C1 segment of cervical spinal cord (tissue), 14 donors: ENCODE measurements around the gene INSM1.
A peak's percentile ranks its signal among the peaks of the same experiment; 100 is the strongest.

ENCODE experiments used
- DNase-seq, 14 donors: peaks; one replicate each; lab custom pipeline; 2025; lab: John Stamatoyannopoulos, UW

The INSM1 gene

GRCh38 chr20:20362774-20363433 lies 5.0 kb upstream of the INSM1 start:
- DNase-seq, result peak in 3 of 14 donors; percentile 8 to 75 (median 48)

GRCh38 chr20:20363434-20363798 lies 4.5 kb upstream of the INSM1 start:
- peak in 1 of 14 donors; percentile 69 for DNase-seq

DNA sequence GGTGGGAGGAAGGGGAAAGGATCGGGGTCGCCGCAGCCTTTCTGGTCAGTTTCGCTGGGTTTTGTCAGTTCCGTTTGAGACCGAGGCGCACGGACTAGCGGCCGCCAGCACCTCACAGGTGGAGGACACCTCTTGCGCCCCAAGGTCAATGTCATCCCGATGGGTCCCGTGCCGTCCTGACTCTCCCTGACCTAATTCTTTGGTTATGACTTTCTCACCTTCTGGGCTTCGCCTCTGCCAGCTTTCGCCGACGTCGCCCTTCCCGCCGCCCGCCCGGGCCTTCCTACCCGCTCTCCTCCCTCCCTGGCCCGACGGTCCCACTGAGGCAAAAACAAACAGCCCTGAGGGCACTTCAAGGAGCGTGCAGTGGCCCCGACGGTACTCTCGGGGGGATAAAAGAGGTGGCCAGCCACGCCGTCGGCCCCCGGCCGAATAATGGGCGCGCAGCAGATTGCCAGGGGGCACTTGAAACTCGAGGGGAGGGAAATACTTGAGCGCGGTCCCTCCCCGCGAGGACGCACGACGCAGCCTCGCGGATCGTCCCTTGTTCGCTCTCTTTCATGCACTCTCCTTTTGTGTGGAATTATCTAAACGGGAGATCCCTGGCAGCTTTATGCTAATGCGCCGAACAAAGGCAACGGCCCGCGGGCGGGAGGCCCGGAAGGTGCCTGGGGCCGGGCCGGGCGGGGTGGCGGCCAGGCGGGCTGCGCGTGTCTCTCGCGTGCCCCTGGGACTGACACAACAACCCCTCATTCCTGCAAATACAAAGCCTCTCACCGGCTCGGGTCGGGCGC lies 3.9 kb upstream of the INSM1 start:
- DNase-seq, result peak in 1 of 14 donors; percentile 60

GRCh38 chr20:20364593-20365479 lies 3.1 kb upstream of the INSM1 start:
- DNase-seq, result no peak

DNA sequence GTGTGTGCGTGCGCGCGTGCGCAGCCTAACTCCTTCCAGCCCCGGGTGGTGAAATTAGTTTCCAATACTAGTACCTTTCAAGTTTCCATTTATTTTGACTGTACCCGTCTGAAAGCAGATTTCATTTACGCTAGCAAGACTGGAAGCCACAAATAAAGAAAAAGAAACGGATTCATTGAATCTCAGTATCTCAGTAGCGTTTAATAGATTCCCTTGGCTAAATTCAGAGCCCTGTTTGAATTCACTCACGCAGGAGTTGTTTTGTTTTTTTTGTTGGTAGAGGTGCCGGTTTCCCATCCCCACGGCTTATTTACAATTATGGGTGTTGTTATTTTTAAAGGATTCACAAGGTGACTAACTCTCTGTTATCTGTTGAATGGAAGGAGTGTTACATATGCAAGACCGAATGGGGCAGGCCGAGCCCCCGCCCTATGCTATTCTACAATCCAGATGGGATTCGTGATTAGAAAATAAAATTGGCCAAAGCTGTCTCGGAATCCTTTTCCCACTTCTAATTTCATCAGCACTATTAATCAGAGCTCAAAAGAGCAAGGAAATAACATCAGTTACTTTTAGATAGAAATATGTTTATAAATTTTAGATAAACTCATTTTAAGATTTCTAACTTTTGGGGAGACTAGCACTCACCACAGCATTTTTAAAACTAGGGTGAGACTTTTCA lies 2.3 kb upstream of the INSM1 start:
- DNase-seq, result peak in 1 of 14 donors; percentile 26

- DNase-seq, result peak in 1 of 14 donors; percentile 80
Measured at GRCh38 chr20:20366551-20366875, 1.4 kb upstream of the INSM1 start.

DNA sequence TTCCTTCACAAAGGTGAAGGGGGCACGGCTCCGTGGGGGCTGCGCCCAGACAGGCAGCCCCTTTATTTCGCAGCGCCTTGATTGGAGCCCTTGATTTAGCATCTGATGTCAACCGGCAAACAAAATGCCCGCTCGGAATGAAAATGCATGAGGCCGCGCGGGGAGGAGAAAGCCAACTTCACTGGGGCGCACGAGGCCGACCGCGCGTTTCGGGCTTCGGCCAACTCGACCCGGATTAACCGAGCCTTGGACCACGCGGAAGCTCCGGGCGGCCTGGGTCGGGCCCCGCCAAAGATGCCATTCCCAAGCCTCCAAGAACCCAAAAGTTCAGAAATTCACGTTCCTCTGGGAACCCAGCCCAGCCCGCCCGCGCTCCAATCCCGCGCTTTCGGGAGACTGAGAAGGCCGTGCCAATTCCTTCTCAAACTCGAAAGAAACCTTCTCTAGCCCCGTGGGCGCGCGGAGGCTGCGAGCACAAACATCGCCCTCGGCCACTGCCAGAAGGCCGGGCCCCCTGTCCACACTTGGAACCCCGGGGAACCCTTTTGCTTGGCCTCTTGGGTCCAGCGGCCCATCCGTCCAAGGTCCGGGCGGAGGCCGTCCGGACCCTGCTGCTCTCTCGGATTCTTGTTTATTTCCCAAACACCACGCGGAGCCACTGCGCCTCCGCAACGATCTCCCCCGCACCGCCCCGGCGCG lies 879 bp upstream of the INSM1 start:
- peak in 1 of 14 donors; percentile 80 for DNase-seq

GRCh38 chr20:20368418-20369249 lies 730 bp downstream of the INSM1 start:
- peak in 1 of 14 donors; percentile 53 for DNase-seq

- peak in 2 of 14 donors; percentile 16 to 79 for DNase-seq
Measured at GRCh38 chr20:20369250-20370093, 1.6 kb downstream of the INSM1 start.

DNA sequence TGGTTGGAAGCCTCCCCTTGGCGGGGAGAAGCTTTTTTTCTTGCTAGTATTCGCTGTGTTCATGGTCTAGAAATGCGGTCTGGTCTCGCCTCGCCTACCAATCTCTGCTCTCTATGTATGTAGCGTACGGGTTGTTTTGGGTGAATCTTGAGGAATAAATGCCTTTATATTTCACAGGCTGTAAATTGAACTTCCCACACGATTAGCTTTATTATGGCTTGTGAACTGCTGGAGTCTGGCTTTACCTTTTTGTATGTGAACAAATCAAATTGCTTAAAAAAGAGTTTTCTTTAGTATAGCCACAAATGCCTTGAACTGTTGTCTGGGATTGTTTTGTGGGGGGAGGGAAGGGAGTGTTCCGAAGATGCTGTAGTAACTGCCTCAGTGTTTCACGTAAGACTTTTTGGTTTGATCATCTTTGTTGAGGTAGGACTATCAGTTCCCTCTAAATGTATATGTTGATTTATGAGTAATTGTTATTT lies 2.2 kb downstream of the INSM1 start:
- DNase-seq, result peak in 1 of 14 donors; percentile 71

GRCh38 chr20:20371083-20371482 lies 3.2 kb downstream of the INSM1 start:
- DNase-seq, result peak in 1 of 14 donors; percentile 58

GRCh38 chr20:20371681-20372080 lies 3.8 kb downstream of the INSM1 start:
- DNase-seq, result peak in 1 of 14 donors; percentile 36

DNA sequence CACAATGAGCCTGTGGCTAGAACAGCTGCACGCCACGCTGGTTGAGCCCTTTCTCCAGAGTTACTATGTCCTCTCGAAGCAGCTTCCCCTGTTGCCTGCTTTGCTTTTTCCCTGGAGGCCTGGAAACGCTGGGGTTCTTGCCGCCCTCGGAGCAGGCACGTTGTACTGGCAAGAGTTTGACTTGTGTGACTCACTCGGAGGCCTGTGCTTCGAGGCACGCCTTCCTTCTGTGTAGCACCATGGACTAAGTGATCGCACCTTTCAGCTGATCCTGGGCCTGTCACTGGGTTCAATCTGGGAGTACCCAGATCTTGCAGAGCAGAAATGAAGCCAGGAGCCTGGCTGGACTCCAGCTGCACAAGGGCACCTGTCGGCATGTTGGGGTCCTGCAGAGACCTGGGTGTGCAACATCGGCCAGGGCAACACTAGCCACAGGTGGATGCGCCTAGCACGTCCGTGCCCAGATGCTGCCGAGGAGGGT lies 5.2 kb downstream of the INSM1 start:
- peak in 1 of 14 donors; percentile 56 for DNase-seq

DNA sequence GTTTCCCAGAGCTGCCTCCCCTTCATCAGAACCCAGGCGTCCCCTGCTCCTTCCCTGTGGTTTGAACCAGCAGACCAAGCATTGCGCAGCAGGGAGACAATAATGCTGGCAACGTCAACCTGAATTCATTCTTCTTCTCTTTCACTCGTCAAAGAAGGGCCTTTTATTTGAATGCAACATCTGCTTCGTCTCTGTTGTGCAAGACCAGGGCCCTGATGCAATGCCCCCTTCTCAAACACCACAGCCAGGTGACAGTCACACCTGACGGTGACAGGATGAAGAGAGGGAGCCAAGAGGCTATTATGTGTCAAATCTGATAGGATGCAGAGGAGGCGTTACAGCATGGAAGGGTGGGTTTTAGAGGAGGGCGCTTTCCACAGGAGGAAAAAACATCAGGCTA lies 8.0 kb downstream of the INSM1 start:
- no peak for DNase-seq

DNA sequence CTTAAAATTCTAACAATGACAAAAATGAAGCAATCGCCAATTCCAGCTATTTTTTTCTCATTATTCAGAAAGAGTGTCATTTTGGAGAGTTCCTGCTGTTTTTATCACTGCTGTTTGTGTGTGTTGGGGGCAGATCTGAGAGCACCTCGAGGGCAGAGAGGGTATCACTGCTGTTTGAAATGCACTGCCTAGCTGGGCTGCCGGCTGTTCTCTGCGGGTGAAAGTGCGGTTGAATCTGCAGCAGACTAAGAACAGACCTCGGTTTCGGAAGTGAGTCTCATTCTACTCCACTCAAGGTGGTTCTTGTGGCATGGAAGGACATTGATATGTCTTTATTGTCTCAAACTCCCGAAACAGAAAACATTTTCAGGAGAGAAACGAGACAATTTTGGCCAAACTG lies 18.3 kb downstream of the INSM1 start:
- DNase-seq, result no peak

DNA sequence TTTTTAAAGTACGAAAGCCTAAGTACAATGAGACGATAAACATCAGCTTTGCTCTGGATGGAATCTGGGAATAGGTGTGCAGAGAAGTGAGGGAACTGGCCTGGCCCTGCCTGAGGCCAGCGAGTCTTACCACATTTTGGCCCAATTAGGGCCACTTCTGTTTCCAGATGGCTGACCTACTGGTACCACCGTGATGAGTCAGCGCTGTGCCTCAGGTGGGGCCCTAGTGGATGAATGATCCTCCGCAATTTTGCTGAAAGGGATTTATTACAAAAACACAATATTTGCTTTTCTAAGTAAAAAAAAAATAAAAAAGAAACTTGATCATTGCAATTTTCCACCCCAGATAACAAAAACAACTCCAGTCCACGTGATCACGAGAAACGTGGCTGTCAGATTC lies 22.5 kb downstream of the INSM1 start:
- DNase-seq, result no peak

- no peak for DNase-seq
Measured at GRCh38 chr20:20391115-20391514, 23.2 kb downstream of the INSM1 start.

DNA sequence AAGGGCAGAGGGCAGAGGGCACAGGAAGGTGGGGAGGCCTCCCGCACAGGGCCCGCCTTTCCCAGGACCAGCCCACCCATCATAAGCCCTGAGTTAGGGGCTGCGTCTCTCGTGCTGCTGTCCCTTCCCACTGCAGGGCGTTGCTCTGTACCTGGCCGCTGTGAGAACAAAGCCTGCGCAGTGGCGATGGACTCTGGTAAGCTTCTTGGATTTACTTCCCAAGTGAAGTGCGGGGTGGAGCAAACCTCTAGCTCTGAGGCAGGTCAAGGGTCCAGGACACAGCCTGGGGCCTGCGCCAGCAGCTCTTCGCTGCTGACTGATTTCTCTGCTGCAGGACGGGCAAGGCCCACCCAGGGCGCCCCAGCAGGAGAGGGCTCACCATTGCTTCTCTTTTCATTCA lies 23.9 kb downstream of the INSM1 start:
- DNase-seq, result no peak
